GM18873 (cell line): ENCODE measurements around the gene FBF1.
"Not testable (repeated sequence)": the region's sequence is repeated elsewhere in the genome, so short reads cannot be mapped to it uniquely, and the experiment has no call there.

Source experiments
- ATAC-seq: cut with Tn5 transposase; IDR thresholded peaks from one replicate; pipeline ENCODE4 v1.9.1; 2021; ENCODE audit warnings: mild to moderate bottlenecking, moderate library complexity, moderate number of reproducible peaks; ENCODE audit not compliant: unreplicated experiment, low FRiP score

Gene FBF1

DNA sequence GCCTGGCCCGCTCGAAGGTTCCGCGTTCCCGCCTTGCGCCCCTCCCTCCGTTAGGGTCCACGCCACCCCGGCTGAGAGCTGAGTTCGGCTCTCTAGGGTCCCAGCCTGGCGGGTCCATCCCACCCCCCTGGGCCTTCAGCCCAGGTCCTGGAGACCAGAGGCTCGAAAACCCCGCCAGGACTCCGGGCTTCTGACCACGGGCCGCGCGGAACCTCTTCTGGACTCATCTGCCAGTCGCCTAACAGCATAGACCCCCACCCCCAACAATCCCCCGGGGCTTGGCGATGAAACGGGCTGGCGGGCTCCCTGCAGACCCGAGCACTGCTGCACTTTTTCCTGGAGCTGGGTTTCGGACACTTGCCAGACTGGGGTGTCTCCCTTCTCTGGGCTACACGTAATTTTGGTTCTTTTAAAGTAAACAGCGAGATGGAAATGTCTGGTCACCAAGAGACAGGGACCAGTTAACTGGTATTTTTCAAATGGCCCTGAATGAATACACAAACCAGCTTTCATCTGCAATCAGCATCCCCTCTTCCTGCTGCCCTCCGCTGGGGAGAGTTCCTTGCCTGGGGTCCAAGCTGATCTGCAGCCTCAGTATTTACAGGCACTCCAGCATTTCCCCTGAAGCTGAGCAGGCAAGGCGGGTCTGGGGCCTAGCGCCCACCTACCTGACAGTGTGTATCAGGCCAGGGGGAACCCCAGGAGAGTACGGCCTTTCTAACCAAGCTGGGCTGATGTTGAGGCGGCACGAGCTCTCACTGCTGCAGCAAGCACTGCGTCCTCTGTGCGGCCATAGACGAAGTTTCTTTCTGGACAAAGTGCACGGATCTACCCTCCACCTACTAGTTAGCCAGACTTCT, 43.5 kb downstream of the FBF1 start:
- ATAC-seq = no peak

DNA sequence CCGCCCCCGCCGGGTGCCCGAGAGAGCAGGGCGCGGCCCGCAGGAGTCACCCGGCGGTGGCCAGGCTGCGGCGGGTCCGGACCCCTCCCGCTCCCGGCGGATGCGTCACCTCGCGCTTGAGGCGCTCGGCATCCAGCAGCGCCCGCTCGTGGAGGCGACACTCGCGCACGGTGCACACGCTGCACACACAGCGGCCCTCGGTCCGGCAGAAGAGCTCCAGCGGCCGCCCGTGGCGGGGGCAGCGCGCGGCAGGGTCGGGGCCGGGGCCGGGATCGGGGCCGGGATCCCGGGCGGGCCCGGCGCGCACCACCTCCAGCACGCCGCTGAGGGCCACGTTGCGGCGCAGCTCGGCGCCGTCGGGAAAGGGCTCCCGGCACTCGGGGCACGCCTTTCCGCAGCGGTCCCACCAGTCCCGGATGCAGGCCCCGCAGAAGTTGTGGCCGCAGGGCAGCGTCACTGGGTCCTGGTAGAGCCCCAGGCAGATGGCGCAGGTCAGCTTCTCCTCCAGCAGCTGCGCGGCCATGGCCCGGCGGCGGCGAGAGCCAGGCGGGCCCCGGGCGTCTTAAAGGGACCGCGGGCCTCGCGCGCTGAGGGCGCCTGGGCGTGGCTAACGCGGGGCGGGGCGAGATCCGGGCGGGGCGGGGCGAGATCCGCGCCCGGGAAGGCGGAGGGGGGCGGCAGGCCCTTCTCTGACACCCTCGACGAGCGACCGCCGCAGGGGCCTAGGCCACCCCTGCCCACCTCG, 44.3 kb downstream of the FBF1 start, which contains the start of gene TRIM65:
Gene TRIM65 (minus strand): TSS at position 537 of the 745 bp plus-strand sequence. CDS start 14 bp downstream, at position 523.
- ATAC-seq = no peak

DNA sequence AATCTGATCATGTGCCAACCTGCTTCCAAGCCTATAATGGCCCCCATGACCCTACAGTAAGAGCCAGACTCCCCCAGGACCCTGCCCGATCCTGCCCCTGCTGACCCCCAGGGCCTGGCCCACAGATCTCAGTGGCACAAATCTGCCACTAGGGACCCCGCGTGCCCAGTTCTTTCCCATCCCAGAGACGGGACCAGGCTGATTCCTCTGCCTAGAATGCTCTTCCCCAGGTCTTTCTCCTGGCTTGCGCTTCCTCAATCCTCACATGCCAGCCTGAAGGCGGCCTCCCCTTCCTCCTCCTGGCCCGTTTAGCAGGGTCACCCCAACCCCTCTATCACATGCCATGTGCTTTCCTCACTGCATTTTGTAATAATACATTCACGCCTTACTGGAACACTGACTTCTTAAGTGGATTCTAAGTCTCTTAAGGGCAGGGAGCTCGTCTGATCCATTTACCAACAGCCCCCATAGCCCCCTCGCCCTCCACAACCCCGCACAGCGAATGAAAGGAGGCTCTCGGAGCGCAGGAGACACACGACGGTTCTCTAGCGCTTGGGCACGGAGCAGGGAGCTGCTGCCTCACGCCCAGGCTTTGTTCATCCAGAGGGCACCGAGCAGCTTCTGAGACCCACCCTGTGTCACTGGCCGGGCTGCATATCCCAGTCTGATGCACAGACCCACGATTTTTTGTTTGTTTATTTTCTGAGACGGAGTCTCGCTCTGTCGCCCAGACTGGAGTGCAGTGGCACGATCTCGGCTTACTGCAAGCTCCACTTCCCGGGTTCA, 45.3 kb downstream of the FBF1 start:
- ATAC-seq = no peak

DNA sequence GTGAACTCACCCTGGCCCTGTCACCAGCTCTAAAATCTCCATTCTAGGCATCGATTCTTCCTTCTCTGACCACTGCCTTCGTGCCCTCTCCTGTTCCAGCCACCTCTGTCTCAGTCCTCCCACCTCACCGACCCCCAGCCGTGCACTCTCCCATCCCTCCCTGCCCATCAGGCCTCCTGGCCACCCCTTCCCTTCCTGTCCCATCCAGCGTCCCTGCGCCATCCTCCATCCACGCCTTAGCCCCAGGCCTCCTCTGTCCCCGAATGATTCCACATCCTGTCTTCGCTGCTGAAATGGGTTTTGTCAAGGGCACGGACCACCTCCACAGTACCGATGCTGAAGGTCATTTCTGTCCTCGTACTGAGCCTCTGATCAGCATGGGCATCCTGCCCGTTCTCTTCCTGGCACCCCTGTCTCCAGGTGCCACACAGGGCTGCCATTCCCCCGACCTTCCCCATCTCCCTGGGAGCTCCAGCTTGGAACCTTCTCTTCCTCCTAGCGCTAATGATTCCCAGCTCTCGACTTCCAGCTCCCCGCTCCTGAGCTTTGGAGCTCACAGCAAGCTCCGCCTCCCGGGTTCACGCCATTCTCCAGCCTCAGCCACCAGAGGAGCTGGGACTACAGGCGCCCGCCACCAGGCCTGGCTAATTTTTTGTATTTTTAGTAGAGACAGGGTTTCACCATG, 46.7 kb downstream of the FBF1 start:
- no peak for ATAC-seq

- no peak for ATAC-seq
Measured at GRCh38 chr17:75893305-75894048, 47.4 kb downstream of the FBF1 start.

DNA sequence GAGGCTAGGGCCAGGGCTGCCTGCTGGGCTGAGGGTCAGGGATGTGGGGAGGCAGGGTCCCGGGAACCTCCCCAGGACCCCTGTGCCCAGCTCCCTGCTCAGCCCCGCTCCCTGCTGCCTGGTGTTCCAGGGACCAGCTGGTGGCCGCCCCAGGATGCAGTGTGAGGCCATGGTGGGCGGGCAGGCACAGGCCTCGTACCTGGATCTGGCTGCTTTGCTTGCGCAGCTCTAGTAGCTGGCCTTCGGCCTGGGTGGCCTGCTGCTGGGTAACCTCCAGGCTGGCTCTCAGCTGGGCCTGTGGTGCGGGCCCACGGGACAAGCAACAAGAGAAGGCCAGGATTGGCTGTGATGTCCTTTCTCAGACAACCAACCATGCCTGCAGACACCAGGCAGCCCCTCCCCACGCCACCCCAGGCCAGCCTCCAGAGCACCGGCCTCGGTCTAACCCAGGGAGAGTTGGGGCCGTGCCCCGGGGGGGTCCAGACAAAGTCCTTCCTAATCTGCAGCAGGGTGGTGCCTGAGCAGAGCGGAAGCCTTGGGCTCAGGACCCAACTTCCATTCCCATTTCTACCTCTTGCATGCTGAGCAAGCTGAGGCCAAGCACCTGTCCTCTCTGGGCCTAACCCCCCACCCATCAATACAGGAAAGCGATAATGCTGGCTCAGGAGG, 48.2 kb downstream of the FBF1 start:
- no peak for ATAC-seq

GRCh38 chr17:75891605-75892555, 49.0 kb downstream of the FBF1 start:
- no peak for ATAC-seq

- ATAC-seq = no peak
Measured at GRCh38 chr17:75891022-75891604, 49.7 kb downstream of the FBF1 start.

DNA sequence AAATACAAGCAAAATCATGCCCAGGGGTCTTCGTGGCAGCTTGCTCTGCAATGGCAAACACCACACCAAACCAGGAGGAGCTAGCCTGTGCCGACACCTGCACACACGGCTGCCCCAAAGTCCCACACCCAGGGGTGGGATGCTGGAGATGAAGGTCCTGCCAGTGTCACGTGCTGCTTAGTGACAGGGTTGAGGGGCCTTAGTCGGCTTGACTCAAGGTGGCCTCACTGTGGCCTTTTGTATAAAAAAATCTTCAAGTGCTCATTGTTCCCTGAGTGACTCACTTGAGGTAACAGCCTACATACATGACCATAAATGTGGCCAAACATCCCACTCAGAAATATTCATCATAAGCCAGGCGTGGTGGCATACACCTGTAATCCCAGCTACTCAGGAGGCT, 51.4 kb downstream of the FBF1 start:
- no peak for ATAC-seq

DNA sequence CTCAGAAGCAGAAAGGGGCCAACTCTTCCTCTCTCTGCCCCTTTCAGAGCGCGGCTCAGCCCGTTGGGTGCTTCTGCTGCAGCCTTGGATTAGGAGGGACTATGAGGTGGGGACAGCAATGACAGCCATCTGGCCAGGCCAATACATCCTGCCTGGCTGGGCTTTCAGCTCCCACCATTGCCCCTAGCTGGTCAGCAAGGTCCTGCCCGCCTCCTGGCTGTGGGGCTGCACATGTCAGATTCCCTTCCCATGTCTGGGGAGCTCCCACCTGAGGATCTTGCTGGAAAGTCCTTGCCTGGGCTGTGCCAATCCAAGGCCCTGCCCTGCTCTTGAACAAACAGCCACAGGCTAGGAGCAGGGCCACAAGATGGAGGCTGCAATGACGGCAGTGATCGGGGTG, 52.4 kb downstream of the FBF1 start:
- no peak for ATAC-seq

DNA sequence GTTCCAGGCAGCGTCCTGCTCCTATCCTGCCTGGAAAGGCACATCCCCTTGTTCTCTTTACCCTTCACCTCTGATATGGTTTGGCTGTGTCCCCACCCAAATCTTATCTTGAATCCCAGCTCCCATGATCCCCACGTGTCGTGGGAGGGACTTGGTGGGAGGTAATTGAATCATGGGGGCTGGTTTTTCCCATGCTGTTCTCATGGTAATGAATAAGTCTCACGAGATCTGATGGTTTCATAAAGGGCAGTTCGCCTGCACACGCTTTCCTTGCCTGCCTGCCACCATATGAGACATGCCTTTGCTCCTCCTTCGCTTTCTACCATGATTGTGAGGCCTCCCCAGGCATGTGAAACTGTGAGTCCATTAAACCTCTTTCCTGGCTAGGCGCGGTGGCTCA, 55.0 kb downstream of the FBF1 start:
- ATAC-seq = not testable (repeated sequence)

- ATAC-seq = no peak
Measured at GRCh38 chr17:75885431-75885830, 55.4 kb downstream of the FBF1 start.

GRCh38 chr17:75881678-75882454, 59.0 kb downstream of the FBF1 start:
- ATAC-seq = no peak

GRCh38 chr17:75880266-75880665, 60.6 kb downstream of the FBF1 start:
- no peak for ATAC-seq

GRCh38 chr17:75878174-75878998, 62.5 kb downstream of the FBF1 start, which contains the start of gene TRIM47:
TRIM47 (minus strand) TSS chr17:75878581; CDS start chr17:75878548, 33 bp downstream.
- ATAC-seq = no peak

DNA sequence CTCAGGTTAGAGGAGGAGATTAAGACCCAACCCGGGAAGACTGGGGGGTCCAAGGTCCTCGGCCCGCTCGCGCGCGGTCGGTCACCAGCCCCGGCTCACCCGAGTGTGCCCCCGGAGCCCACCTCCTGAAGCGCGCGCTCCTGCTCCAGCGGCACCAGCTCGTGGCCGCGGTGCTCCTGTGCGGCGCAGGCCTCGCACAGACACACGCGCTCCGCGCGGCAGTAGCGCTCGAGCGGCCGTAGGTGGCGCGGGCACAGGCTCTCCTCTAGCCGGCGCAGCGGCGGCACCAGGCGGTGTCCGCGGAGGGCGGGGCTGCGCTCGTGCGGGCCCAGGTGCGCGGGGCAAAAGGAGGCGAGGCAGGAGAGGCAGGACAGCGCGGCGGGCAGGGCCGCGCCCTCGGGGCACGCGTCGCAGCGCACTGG, 63.1 kb downstream of the FBF1 start:
- ATAC-seq = no peak
